ENCODE data around the gene RNF180. TPM values are rescaled to one million over a fixed set of nuclear protein-coding genes. Genes with fewer than 3 reads are reported as not detected.

RNF180 gene
- total RNA-seq, 2 donors from 2014 or later, result 5.3 to 8.0 TPM

DNA sequence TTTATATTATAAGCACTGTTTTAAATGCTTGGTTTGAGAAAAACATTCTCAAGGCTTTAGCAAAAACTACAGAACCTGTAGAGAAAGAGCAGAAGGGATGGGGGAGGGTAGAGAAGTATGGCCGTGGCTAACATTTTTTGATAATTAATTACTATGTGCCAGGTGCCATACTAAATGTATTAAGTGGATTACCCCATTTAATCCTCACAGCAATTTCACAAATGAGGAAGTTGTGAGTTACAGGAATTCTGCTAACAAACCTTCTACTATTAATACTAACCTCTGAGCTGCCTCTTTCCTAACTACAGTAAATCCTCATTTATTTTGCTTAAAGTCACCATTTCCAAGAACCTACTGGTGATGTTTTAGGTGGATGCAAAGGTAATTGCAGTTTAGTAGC, 157.9 kb downstream of the RNF180 start:
- WGBS, 2 experiments (ENCODE audit: insufficient coverage in 1 of 2, insufficient read length in 1 of 2), result 100% methylated on average over 1 of the region's 1 CpG; no CpG with 5 or more reads in 1 of the 2 experiments
- peaks cover 7% of the 10 kb centered on the region for H3K36me3 Mint-ChIP-seq (ENCODE audit: low read depth)

DNA sequence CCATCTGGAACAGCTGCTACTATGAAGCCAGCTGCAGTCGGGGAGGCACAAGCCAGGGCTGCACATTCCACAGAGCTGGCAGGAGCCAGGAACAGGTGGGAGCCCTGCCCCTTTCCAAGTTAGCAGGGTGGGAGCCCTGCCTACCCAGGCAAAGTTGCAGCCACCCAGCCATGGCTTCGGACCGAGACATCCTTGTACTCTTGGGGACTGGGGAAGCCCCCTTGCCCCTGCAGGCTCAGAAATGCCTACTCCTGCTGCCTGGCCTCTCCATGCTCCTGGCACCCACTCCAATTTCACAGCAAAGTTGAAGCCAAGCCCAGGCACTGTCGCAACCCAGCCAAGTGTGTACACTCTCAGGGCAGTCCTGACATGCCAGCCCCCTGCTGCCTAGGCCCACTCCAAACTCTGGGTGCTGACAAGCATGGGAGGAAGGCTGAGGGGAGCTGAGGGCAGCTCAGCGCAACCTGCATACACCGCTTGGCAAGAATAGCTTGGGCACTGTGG, 165.1 kb downstream of the RNF180 start:
- H3K9me3 ChIP-seq (ENCODE audit: control insufficient read depth, low read length), result no peaks in the 10 kb centered on the region
- H3K4me3 ChIP-seq (ENCODE audit: low read length), result no peak overlapping the region
- no peak overlapping the region for H3K9ac ChIP-seq (ENCODE audit: extremely low read depth, low read length, poor library complexity, severe bottlenecking)
- Mint-ChIP-seq H3K27me3 (ENCODE audit: insufficient read depth) (no peaks in the 10 kb centered on the region), H3K4me1 (no peaks in the 10 kb centered on the region), H3K4me3 (no peak overlapping the region), H3K9me3 (peaks cover 13% of the 10 kb centered on the region), H3K27ac (no peak overlapping the region), H3K36me3 (ENCODE audit: low read depth) (peaks cover 7% of the 10 kb centered on the region)
- H3K4me1 ChIP-seq (ENCODE audit: control insufficient read depth, insufficient read depth, low read length), result no peaks in the 10 kb centered on the region
- H3K36me3 ChIP-seq (ENCODE audit: control insufficient read depth, insufficient read depth, low read length), result no peaks in the 10 kb centered on the region
- no peak overlapping the region for H3K27ac ChIP-seq (ENCODE audit: low read depth, low read length)
- H3K27me3 ChIP-seq (ENCODE audit: control insufficient read depth, insufficient read depth, low read length, poor library complexity, severe bottlenecking), result no peaks in the 10 kb centered on the region
- DNase-seq, result no peak
- 80% methylated on average over 6 of the region's 6 CpGs; no CpG with 5 or more reads in 1 of the 2 experiments for WGBS, 2 experiments (ENCODE audit: insufficient coverage in 1 of 2, insufficient read length in 1 of 2)
- TF ChIP-seq, protein P1, sequence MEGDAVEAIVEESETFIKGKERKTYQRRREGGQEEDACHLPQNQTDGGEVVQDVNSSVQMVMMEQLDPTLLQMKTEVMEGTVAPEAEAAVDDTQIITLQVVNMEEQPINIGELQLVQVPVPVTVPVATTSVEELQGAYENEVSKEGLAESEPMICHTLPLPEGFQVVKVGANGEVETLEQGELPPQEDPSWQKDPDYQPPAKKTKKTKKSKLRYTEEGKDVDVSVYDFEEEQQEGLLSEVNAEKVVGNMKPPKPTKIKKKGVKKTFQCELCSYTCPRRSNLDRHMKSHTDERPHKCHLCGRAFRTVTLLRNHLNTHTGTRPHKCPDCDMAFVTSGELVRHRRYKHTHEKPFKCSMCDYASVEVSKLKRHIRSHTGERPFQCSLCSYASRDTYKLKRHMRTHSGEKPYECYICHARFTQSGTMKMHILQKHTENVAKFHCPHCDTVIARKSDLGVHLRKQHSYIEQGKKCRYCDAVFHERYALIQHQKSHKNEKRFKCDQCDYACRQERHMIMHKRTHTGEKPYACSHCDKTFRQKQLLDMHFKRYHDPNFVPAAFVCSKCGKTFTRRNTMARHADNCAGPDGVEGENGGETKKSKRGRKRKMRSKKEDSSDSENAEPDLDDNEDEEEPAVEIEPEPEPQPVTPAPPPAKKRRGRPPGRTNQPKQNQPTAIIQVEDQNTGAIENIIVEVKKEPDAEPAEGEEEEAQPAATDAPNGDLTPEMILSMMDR (conservative IDR thresholded peaks at IDR 0.05), result no peak

More for the DNA sequence above, 157.9 kb downstream of the RNF180 start:
- Mint-ChIP-seq H3K9me3 (peaks cover 13% of the 10 kb centered on the region), H3K4me3 (no peak overlapping the region), H3K27ac (no peak overlapping the region), H3K4me1 (peaks cover 6% of the 10 kb centered on the region), H3K27me3 (ENCODE audit: insufficient read depth) (peaks cover 1% of the 10 kb centered on the region)
- H3K9ac ChIP-seq (ENCODE audit: extremely low read depth, low read length, poor library complexity, severe bottlenecking), result no peak overlapping the region
- no peak for DNase-seq
- H3K4me1 ChIP-seq (ENCODE audit: control insufficient read depth, insufficient read depth, low read length), result peaks cover 4% of the 10 kb centered on the region
- no peaks in the 10 kb centered on the region for H3K9me3 ChIP-seq (ENCODE audit: control insufficient read depth, low read length)
- H3K27ac ChIP-seq (ENCODE audit: low read depth, low read length), result no peak overlapping the region
- TF ChIP-seq, protein P1 (conservative IDR thresholded peaks at IDR 0.05), result no peak
- H3K36me3 ChIP-seq (ENCODE audit: control insufficient read depth, insufficient read depth, low read length), result no peaks in the 10 kb centered on the region
- no peak overlapping the region for H3K4me3 ChIP-seq (ENCODE audit: low read length)
- H3K27me3 ChIP-seq (ENCODE audit: control insufficient read depth, insufficient read depth, low read length, poor library complexity, severe bottlenecking), result no peaks in the 10 kb centered on the region

DNA sequence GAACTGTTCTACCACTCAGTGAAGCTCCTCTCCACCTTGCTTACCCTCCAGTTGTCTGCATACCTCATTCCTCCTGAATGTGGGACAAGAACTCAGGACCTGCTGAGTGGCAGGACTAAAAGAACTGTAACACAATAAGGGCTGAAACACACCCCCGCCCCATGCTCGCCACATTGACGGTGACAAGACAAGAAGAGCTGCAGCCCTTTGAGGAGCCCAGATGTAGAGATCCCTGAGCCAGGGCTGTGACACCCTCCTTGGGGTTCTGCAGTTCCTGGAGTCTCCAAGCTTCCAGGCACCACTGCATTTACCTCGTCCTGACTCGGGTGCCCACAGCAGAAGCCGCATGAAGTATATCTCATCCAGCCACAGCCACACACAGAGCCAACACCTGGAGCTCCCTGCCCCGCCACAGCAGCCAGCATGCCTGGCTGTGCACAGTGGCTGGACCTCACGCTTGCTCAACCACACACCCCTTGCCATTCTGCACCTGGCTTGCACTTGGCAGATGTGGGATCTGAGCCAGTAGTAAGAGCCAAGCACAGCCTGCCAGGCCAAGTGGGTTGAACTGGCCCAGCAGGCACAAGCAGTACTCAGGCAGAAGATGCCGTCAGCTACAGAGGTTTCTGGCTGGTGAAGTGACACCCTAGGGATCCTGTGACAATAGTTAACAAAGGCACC, 166.1 kb downstream of the RNF180 start:
- TF ChIP-seq, protein P1 (conservative IDR thresholded peaks at IDR 0.05), result no peak
- 95 to 100% methylated on average over 4 to 9 of the region's 9 CpGs for WGBS, 2 experiments (ENCODE audit: insufficient coverage in 1 of 2, insufficient read length in 1 of 2)
- H3K4me3 Mint-ChIP-seq, result no peak overlapping the region
- no peak overlapping the region for H3K27ac Mint-ChIP-seq
- peaks cover 10% of the 10 kb centered on the region for H3K9me3 Mint-ChIP-seq
- H3K36me3 Mint-ChIP-seq (ENCODE audit: low read depth), result peaks cover 4% of the 10 kb centered on the region
- H3K27me3 Mint-ChIP-seq (ENCODE audit: insufficient read depth), result no peaks in the 10 kb centered on the region
- no peaks in the 10 kb centered on the region for H3K27me3 ChIP-seq (ENCODE audit: control insufficient read depth, insufficient read depth, low read length, poor library complexity, severe bottlenecking)
- H3K4me3 ChIP-seq (ENCODE audit: low read length), result no peak overlapping the region
- no peaks in the 10 kb centered on the region for H3K4me1 Mint-ChIP-seq
- H3K9me3 ChIP-seq (ENCODE audit: control insufficient read depth, low read length), result no peaks in the 10 kb centered on the region
- no peaks in the 10 kb centered on the region for H3K36me3 ChIP-seq (ENCODE audit: control insufficient read depth, insufficient read depth, low read length)
- no peak for DNase-seq
- no peaks in the 10 kb centered on the region for H3K4me1 ChIP-seq (ENCODE audit: control insufficient read depth, insufficient read depth, low read length)
- no peak overlapping the region for H3K27ac ChIP-seq (ENCODE audit: low read depth, low read length)
- no peak overlapping the region for H3K9ac ChIP-seq (ENCODE audit: extremely low read depth, low read length, poor library complexity, severe bottlenecking)
